Measurements from ENCODE around the gene ELAPOR1.

- TF ChIP-seq CTCF (IDR thresholded peaks at IDR 0.05; ENCODE audit: insufficient read depth, low read depth, low read length) (no peak), EZH2 (IDR thresholded peaks at IDR 0.05; ENCODE audit: insufficient read depth, low read length) (no peak)
Observed at GRCh38 chr1:109111386-109112055, 2.4 kb upstream of the ELAPOR1 start.
